Measurements from ENCODE around the gene C19orf81.

C19orf81 gene

DNA sequence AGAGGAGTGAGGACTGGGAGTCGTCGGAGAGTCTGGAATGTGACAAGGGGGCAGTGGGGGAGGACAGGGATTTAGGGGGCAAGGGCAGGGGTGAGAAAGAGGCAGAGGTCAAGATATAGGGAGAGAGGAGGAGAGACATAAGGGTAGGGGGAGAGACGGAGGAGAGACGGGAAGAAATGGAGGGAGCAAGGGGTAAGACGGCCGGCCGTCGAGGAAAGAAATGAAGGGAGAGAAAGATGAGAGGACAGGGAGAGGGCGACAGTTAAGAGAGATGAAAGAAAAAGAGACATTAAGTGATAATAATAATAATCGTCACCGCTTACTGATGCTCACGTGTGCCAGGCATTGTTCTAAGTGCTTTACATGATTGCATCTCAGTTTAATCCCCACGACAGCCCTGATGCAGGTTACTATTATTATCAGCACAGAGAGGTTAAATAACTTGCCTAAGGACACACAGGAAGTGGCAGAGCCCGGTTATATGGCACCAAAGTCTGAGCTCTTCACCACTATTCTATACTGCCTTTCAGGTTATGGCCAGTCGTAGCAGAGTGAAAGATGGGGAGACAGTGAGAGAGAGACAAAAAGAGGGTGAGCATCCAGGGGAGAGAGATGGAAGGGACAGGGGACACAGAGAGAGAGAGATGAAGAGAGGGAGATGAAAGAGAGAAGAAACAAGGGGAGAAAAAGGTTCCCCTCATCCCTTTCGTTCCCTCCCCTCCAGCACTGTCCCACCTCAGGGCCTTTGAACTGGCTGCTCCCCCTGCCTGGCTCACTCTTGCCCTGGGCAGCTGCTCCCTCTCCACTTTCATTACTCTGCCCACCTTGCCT, 13.6 kb downstream of the C19orf81 start:
- POLR2A ChIA-PET: no interaction called here

GRCh38 chr19:50663482-50663790, 14.2 kb downstream of the C19orf81 start:
- ChIA-PET CTCF (interaction anchor here (0.8 to 1.0 kb wide), 2 partner anchors 8 to 326 kb away, joined by 3 read pairs; no protein-coding TSS in a partner anchor), POLR2A (interaction anchor here (0.7 kb wide), 1 partner anchor 182 kb away, joined by 3 read pairs; no protein-coding TSS in a partner anchor)
- DNase-seq (ENCODE audit: low read depth, low spot score): no peak
- TF ChIP-seq, protein P1, sequence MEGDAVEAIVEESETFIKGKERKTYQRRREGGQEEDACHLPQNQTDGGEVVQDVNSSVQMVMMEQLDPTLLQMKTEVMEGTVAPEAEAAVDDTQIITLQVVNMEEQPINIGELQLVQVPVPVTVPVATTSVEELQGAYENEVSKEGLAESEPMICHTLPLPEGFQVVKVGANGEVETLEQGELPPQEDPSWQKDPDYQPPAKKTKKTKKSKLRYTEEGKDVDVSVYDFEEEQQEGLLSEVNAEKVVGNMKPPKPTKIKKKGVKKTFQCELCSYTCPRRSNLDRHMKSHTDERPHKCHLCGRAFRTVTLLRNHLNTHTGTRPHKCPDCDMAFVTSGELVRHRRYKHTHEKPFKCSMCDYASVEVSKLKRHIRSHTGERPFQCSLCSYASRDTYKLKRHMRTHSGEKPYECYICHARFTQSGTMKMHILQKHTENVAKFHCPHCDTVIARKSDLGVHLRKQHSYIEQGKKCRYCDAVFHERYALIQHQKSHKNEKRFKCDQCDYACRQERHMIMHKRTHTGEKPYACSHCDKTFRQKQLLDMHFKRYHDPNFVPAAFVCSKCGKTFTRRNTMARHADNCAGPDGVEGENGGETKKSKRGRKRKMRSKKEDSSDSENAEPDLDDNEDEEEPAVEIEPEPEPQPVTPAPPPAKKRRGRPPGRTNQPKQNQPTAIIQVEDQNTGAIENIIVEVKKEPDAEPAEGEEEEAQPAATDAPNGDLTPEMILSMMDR (IDR thresholded peaks at IDR 0.05; ENCODE audit: insufficient read depth, low read length, missing control alignments): no peak
- no peak overlapping the region for H3K4me3 ChIP-seq (ENCODE audit: low read depth, low read length)

More for the DNA sequence above, 13.6 kb downstream of the C19orf81 start:
- no peak overlapping the region for H3K4me3 ChIP-seq (ENCODE audit: low read depth, low read length)
- no peak for DNase-seq (ENCODE audit: low read depth, low spot score)
- CTCF ChIA-PET: interaction anchor here (0.8 to 1.0 kb wide), 2 partner anchors 9 to 326 kb away, joined by 3 read pairs; no protein-coding TSS in a partner anchor
- TF ChIP-seq, protein P1 (IDR thresholded peaks at IDR 0.05; ENCODE audit: insufficient read depth, low read length, missing control alignments): no peak

- no peak for DNase-seq (ENCODE audit: low read depth, low spot score)
- TF ChIP-seq, protein P1 (IDR thresholded peaks at IDR 0.05; ENCODE audit: insufficient read depth, low read length, missing control alignments): no peak
- POLR2A ChIA-PET: interaction anchor here (0.7 kb wide), 1 partner anchor 183 kb away, joined by 3 read pairs; no protein-coding TSS in a partner anchor
- CTCF ChIA-PET: interaction anchor here (0.8 to 1.6 kb wide), 2 partner anchors 41 to 119 kb away, joined by 3 to 7 read pairs; no protein-coding TSS in a partner anchor
- no peak overlapping the region for H3K4me3 ChIP-seq (ENCODE audit: low read depth, low read length)
Observed at GRCh38 chr19:50664204-50664603, 15.0 kb downstream of the C19orf81 start.

DNA sequence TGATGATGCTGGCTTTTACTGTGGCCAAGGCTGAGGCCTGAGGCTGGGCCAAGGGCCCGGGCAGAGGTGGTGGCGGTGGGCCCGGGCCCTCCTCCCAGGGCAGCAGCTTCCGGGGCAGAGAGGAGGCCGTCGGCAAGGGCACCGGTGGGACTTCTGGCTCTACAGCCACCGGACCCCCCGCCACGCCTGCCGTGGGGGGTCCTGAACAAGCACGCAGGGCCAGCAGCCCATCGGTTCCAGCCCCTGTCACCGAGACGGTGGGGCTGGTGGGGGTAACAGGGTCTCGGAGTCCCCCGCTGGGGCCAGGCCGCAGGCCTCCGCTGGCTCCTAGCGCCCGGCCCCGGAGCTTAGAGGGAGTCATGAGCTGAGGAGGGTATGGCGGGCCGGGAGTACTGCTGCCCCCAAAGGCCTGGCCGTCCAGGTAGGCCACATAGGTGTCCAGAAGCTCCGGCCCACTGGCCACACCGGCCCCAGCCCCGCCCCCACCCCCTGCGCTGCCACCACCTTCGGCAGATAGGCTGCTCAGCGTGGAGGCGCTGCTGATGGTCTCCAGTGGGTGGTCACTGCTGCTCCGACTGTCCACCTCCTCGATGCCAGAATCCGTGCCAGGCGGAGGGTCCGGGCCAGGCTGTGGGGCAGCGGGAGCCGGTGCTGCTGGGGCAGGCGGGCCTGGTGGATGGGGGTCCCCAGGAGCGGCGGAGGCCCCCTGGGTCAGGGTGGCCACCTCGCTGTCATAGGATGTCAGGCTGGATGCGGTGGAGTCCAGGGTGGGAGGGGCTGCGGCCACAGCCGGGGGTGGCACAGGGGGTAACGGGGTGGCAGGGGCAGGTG, 17.3 kb downstream of the C19orf81 start:
- CTCF ChIA-PET: no interaction called here
- TF ChIP-seq, protein P1 (IDR thresholded peaks at IDR 0.05; ENCODE audit: insufficient read depth, low read length, missing control alignments): no peak
- H3K4me3 ChIP-seq (ENCODE audit: low read depth, low read length): no peak overlapping the region
- POLR2A ChIA-PET: interaction anchor here (1.4 kb wide), 1 partner anchor 62 kb away, joined by 3 read pairs; no protein-coding TSS in a partner anchor
- no peak for DNase-seq (ENCODE audit: low read depth, low spot score)

DNA sequence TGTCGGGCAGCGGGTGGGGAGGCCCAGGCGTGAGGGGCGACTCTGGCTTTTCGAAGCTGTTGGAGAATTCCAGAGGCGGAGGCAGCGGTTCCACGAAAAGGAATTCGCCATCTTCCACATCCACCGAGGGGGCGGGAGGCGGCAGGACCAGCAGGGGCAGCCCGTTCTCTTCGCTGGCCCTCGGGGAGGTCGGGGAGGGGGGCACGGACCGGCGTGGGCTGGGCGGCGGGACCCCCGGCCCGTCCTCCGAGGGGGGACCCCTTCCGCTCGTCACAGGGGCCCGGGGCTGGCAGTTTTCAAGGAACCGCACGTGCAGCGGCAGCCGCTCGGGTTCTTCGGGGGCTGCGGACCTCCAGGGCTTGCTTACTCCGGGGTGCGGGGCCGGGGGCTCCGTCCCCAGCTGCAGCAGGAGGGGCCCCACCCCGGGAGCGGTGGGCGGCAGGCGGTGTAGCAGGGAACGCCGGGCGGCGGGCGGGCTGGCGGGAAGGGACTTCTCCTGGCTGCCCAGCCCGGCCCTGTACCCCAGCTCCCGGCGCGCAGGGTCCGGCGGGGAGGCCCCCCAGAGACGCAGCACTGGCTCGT, 18.0 kb downstream of the C19orf81 start:
- ChIA-PET POLR2A (interaction anchor here (1.4 kb wide), 1 partner anchor 61 kb away, joined by 3 read pairs; no protein-coding TSS in a partner anchor), CTCF (no interaction called here)
- no peak for DNase-seq (ENCODE audit: low read depth, low spot score)
- TF ChIP-seq, protein P1 (IDR thresholded peaks at IDR 0.05; ENCODE audit: insufficient read depth, low read length, missing control alignments): no peak
- H3K4me3 ChIP-seq (ENCODE audit: low read depth, low read length): no peak overlapping the region
